ENCODE results near the gene GOSR1. TPM values are rescaled to one million over a fixed set of nuclear protein-coding genes. Genes with fewer than 3 reads are reported as not detected.
"Not testable (repeated sequence)": the region's sequence is repeated elsewhere in the genome, so short reads cannot be mapped to it uniquely, and the experiment has no call there.

GOSR1 gene
- total RNA-seq, 6 experiments from 2014 or later, result 20.0 to 33.7 (median 27.1) TPM

- Histone ChIP-seq H3K9me3 (no peaks in the 10 kb centered on the region), H3K4me3 (no peak overlapping the region), H3K4me1 (no peaks in the 10 kb centered on the region), H3K27me3 (no peaks in the 10 kb centered on the region), H3K27ac (no peak overlapping the region), H3K36me3 (no peaks in the 10 kb centered on the region)
- no peak for TF ChIP-seq POLR2A (IDR thresholded peaks at IDR 0.05)
- TF ChIP-seq CTCF (IDR thresholded peaks at IDR 0.05), result no peak
- intact Hi-C loops (cut with DNase I), result no loop called here
- ATAC-seq, result no peak
- WGBS (ENCODE audit: insufficient coverage, low coverage, low lambda C conversion rate, missing lambda C conversion rate), result no CpG with 5 or more reads among the region's 2 CpGs
- DNase-seq, result no peak
These were observed 93.0 kb downstream of the GOSR1 start for GRCh38 chr17:30570191-30570590.

GRCh38 chr17:30570596-30571265 is 93.5 kb downstream of the GOSR1 start:
- H3K9me3 ChIP-seq, result no peaks in the 10 kb centered on the region
- no peaks in the 10 kb centered on the region for H3K36me3 ChIP-seq
- DNase-seq (no peak), ATAC-seq (no peak)
- H3K27ac ChIP-seq, result no peak overlapping the region
- intact Hi-C loops (cut with DNase I), result no loop called here
- H3K4me1 ChIP-seq, result no peaks in the 10 kb centered on the region
- no peak for TF ChIP-seq CTCF (IDR thresholded peaks at IDR 0.05)
- TF ChIP-seq POLR2A (IDR thresholded peaks at IDR 0.05), result no peak
- WGBS (ENCODE audit: insufficient coverage, low coverage, low lambda C conversion rate, missing lambda C conversion rate), result 39% methylated on average over 5 of the region's 9 CpGs
- H3K27me3 ChIP-seq, result no peaks in the 10 kb centered on the region
- no peak overlapping the region for H3K4me3 ChIP-seq

DNA sequence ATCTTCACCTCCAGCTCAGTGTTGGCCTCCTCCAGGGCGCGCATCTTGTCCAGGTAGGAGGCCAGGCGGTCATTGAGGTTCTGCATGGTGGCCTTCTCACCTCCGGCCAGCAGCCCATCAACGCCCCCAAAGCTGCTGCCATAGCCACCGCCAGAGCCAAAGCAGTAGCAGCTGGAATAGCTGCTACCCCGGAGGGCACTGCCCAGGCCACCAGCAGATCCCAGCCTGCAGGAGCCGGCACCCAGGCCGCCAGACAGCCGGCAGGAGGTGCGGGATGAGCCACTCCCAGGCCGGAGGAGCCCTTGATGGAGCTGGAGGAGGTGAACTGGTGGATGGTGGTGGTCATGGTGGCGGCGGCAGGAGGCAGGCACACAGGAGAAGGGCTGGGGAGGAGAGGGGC is 94.2 kb downstream of the GOSR1 start:
- H3K27me3 ChIP-seq; intact Hi-C loops (cut with DNase I); H3K9me3 ChIP-seq; H3K36me3 ChIP-seq; ATAC-seq; H3K4me3 ChIP-seq; H3K4me1 ChIP-seq; H3K27ac ChIP-seq; DNase-seq: not testable (repeated sequence)
- no CpG with 5 or more reads among the region's 14 CpGs for WGBS (ENCODE audit: insufficient coverage, low coverage, low lambda C conversion rate, missing lambda C conversion rate)

- DNase-seq (no peak), ATAC-seq (no peak)
- no CpG with 5 or more reads among the region's 7 CpGs for WGBS (ENCODE audit: insufficient coverage, low coverage, low lambda C conversion rate, missing lambda C conversion rate)
- H3K9me3 ChIP-seq, result no peaks in the 10 kb centered on the region
- H3K27me3 ChIP-seq, result no peaks in the 10 kb centered on the region
- intact Hi-C loops (cut with DNase I), result no loop called here
- H3K4me3 ChIP-seq, result no peak overlapping the region
- H3K4me1 ChIP-seq, result no peaks in the 10 kb centered on the region
- no peaks in the 10 kb centered on the region for H3K36me3 ChIP-seq
- H3K27ac ChIP-seq, result no peak overlapping the region
- TF ChIP-seq CTCF (IDR thresholded peaks at IDR 0.05) (no peak), POLR2A (IDR thresholded peaks at IDR 0.05) (no peak)
These were observed 94.7 kb downstream of the GOSR1 start for GRCh38 chr17:30571921-30572320.

DNA sequence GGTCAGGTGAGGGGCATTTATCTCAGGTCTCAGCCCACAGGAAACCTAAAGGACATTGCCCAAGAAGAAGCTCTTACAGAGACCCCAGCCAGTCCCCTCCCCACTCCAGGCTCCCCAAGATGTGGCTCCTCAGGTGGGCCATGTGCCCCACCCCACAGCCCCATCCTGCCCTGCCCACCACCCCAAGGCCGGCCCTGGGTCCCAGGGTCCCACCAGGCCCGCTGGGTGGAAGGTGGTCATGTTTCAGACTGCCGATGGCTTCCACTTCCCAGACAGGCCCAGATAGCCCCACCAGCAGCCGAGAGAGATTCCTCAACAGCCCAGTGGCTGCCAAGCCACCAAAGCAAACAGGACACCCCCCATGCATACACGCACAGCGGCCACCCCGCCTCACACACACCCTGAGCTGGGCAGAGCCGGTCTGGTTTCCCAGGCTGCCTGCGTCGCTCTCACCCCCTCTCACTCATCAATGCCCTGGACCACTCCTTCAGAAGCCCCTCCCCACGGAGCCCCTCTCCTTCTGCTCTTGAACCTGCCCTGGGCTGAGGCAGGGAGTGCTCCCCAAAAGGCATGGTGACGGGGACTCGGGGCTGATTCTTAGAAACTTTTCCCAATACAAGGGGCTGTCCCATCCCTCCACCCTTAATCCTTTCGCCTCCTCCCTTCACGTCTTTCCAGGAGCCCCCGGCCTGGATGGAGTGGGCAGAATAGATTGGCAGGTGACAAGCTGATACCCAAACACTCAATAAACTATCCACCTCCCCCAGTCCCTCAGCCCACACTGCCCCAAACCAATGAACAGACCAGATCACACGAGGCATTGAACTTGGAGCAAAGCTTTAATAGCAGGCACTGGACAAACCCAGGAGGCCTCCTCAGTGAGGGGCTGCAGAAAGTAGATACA is 95.7 kb downstream of the GOSR1 start:
- H3K36me3 ChIP-seq; H3K4me1 ChIP-seq; H3K4me3 ChIP-seq; ATAC-seq; H3K9me3 ChIP-seq; intact Hi-C loops (cut with DNase I); H3K27ac ChIP-seq; DNase-seq; H3K27me3 ChIP-seq: not testable (repeated sequence)
- 100% methylated on average over 2 of the region's 17 CpGs for WGBS (ENCODE audit: insufficient coverage, low coverage, low lambda C conversion rate, missing lambda C conversion rate)

All from right lobe of liver (tissue), 6 donors.